ENCODE results near the gene TBC1D22A. TPM values are rescaled to one million over a fixed set of nuclear protein-coding genes. Genes with fewer than 3 reads are reported as not detected.

The TBC1D22A gene
- total RNA-seq, 2 donors from 2014 or later: 29.5 to 34.8 TPM

DNA sequence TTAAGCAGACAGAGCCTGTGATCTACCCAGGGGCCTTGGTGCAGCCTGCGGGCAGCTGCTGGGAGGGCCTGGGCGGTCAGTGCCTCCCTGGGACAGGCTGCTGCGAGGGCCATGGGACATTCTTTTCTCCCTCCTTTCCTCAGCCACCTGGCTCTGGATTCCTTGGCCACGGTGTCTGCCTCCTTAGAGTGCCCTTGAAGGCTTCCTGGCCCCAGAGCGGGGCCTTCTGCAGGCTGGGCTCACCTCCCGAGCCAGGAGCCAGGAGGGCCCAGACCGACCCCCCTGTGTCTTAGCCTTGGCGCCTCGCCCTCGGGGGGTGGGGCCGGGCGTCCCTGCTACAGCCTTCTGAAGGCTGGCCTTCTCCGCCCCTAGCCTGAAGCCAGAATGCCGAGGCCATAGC lies 231.2 kb downstream of the TBC1D22A start:
- no peak for DNase-seq

GRCh38 chr22:46994265-46994664 lies 231.8 kb downstream of the TBC1D22A start:
- Mint-ChIP-seq H3K27ac (no peak overlapping the region), H3K4me1 (ENCODE audit: low read depth) (peaks cover under 1% of the 10 kb centered on the region), H3K9me3 (no peaks in the 10 kb centered on the region), H3K36me3 (ENCODE audit: insufficient read depth in 2 of 2) (no peaks in the 10 kb centered on the region), H3K27me3 (ENCODE audit: low read depth) (no peaks in the 10 kb centered on the region), H3K4me3 (no peak overlapping the region)
- DNase-seq (no peak), ATAC-seq (replicated peaks in 1 of 2) (no peak)

More for the DNA sequence above, 231.2 kb downstream of the TBC1D22A start:
- Mint-ChIP-seq H3K36me3 (ENCODE audit: insufficient read depth in 2 of 2) (no peaks in the 10 kb centered on the region), H3K27me3 (ENCODE audit: low read depth) (no peaks in the 10 kb centered on the region), H3K9me3 (no peaks in the 10 kb centered on the region), H3K27ac (no peak overlapping the region), H3K4me3 (no peak overlapping the region), H3K4me1 (ENCODE audit: low read depth) (no peaks in the 10 kb centered on the region)
- no peak for ATAC-seq (replicated peaks in 1 of 2)

- DNase-seq: no peak
- no peak overlapping the region for H3K27ac Mint-ChIP-seq
- ATAC-seq (replicated peaks in 1 of 2): no peak
- H3K27me3 Mint-ChIP-seq (ENCODE audit: low read depth): no peaks in the 10 kb centered on the region
- peaks cover 7% of the 10 kb centered on the region for H3K4me1 Mint-ChIP-seq (ENCODE audit: low read depth)
- H3K36me3 Mint-ChIP-seq (ENCODE audit: insufficient read depth in 2 of 2): no peaks in the 10 kb centered on the region
- no peak overlapping the region for H3K4me3 Mint-ChIP-seq
- no peaks in the 10 kb centered on the region for H3K9me3 Mint-ChIP-seq
Observed at GRCh38 chr22:46994983-46995382, 232.5 kb downstream of the TBC1D22A start.

DNA sequence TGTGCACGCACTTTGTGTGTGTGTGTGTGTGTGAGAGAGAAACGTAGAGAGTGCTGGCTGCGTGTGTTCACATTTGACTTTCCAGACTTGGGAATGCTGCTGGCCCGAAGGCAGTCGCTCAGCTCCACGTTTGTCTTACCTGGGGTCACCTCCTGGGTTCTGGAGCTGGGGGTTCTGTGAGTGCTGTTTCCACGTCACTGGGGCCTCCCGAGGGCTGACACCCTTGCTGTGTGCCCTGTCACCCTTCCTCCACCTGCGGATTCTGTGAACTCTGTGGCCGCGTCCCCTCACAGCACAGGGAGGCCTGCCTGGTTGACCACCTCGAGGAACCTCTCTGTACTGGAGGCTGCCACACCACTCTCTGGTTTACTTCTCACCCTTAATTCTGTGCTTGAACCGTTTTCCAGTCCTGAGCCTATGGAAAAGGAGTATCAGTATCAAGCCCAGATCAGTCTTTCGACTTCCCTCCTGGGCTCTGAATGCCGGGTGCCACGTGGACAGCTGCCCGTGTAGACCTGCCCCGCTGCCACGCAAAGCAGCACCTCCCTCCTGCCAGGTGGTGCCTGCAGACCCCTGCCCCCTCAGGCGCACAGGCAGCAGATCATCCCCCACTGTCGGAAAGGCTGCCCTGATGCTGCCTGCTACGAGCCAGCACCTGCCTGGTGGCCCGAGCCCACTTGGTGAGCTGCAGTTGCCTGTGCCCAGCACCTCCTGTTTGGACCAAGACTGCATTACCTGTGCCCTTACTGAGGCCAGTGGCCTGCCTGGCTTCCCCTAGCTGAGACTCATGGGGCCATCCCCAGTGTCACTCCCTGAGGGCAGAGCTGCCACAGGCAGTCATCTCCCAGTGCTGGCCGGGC lies 233.3 kb downstream of the TBC1D22A start:
- Mint-ChIP-seq H3K9me3 (no peaks in the 10 kb centered on the region), H3K27ac (no peak overlapping the region), H3K4me1 (ENCODE audit: low read depth) (peaks cover 14% of the 10 kb centered on the region), H3K27me3 (ENCODE audit: low read depth) (no peaks in the 10 kb centered on the region), H3K4me3 (no peak overlapping the region), H3K36me3 (ENCODE audit: insufficient read depth in 2 of 2) (peaks cover 0 to 1% of the 10 kb centered on the region in 2 donors)
- no peak for DNase-seq
- ATAC-seq (replicated peaks in 1 of 2): no peak

DNA sequence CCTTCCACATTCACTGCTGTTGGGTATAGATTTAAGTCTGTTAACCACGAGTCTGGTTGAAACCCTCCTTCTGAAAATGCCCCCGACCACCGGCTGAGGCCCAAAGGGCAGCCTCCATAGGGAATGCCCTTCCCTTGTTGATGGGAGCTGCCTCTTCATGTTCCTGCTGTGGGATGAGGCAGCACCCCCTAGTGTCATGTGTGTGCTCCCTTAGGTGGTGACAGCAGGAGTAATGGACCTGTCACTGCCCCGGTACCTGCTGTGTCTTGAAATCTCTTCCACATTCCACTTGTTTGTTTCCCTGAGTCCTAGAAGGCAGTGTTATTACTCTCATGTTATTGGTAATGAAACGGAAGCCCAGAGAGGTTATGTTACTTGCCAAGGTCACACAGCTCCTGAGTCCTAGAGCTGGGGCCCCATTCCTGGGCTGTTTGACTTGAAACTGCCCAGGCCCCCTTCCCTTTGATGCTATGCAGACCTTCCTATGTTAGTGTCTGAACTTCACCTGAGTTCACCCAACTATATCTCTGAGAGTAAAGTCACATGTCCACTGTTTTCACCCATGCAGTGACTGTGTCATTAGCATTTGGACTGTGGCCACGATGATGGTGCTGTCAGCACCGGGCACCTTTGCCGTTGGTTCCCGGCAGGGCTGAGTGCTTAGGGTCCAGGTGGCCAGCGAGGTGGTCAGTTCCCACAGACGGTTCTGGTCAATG lies 234.3 kb downstream of the TBC1D22A start:
- Mint-ChIP-seq H3K9me3 (no peaks in the 10 kb centered on the region), H3K27me3 (ENCODE audit: low read depth) (no peaks in the 10 kb centered on the region), H3K4me1 (ENCODE audit: low read depth) (peaks cover 16% of the 10 kb centered on the region), H3K27ac (no peak overlapping the region), H3K36me3 (ENCODE audit: insufficient read depth in 2 of 2) (peaks cover 0 to 1% of the 10 kb centered on the region in 2 donors), H3K4me3 (no peak overlapping the region)
- DNase-seq (no peak), ATAC-seq (replicated peaks in 1 of 2) (no peak)

DNA sequence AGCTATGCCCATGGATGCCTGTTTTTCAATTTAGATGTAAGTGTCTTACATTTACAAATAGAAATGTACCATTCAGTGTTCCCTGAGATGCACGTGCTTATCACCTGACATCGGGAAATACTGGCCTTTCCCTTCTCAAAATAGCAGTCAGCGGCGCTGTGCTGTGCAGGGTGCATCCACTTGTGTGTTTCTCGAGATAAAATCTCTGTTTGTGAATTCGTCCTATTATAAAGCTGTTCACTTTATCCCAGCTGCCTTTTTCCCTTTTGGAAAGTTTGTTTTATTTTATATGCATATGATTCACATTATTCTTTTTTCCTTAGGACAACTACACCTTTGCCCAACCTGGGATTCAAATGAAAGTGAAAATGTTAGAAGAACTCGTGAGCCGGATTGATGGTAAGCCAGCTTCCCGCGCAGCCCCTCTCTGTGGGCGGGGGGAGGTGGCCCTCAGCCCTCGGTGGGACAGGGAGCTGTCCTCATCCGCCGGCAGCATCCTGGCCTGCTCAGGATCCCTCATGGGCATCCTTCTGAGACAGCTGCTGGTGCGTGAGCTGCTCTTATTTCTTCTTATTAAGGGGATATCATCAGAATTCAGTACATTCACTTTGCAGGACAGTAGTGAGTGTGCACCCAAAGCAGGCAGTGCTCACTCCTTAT lies 235.0 kb downstream of the TBC1D22A start:
- no peak for DNase-seq
- ATAC-seq (replicated peaks in 1 of 2): no peak
- Mint-ChIP-seq H3K36me3 (ENCODE audit: insufficient read depth in 2 of 2) (peaks cover 0 to 1% of the 10 kb centered on the region in 2 donors), H3K4me3 (no peak overlapping the region), H3K4me1 (ENCODE audit: low read depth) (peaks cover 16% of the 10 kb centered on the region), H3K27ac (no peak overlapping the region), H3K27me3 (ENCODE audit: low read depth) (no peaks in the 10 kb centered on the region), H3K9me3 (no peaks in the 10 kb centered on the region)

GRCh38 chr22:46998331-46998730 lies 235.9 kb downstream of the TBC1D22A start:
- Mint-ChIP-seq H3K27ac (no peak overlapping the region), H3K4me1 (ENCODE audit: low read depth) (peaks cover 16% of the 10 kb centered on the region), H3K27me3 (ENCODE audit: low read depth) (no peaks in the 10 kb centered on the region), H3K9me3 (no peaks in the 10 kb centered on the region), H3K4me3 (no peak overlapping the region), H3K36me3 (ENCODE audit: insufficient read depth in 2 of 2) (peaks cover 0 to 1% of the 10 kb centered on the region in 2 donors)
- DNase-seq (no peak), ATAC-seq (replicated peaks in 1 of 2) (no peak)

GRCh38 chr22:47000256-47000655 lies 237.8 kb downstream of the TBC1D22A start:
- Mint-ChIP-seq H3K27me3 (ENCODE audit: low read depth) (no peaks in the 10 kb centered on the region), H3K36me3 (ENCODE audit: insufficient read depth in 2 of 2) (peaks cover 0 to 1% of the 10 kb centered on the region in 2 donors), H3K4me3 (peak overlapping the region; percentile 59 to 82), H3K9me3 (no peaks in the 10 kb centered on the region), H3K27ac (peak overlapping the region; percentile 91), H3K4me1 (ENCODE audit: low read depth) (peaks cover 16% of the 10 kb centered on the region)
- ATAC-seq (replicated peaks in 1 of 2): peak; percentile 38 to 62
- DNase-seq: no peak

- H3K4me3 Mint-ChIP-seq: peak overlapping the region in 1 of 2 donors; percentile 4
- H3K27me3 Mint-ChIP-seq (ENCODE audit: low read depth): no peaks in the 10 kb centered on the region
- H3K9me3 Mint-ChIP-seq: no peaks in the 10 kb centered on the region
- DNase-seq (peak in 1 of 2 donors; percentile 10), ATAC-seq (replicated peaks in 1 of 2) (peak; percentile 77 to 78)
- H3K4me1 Mint-ChIP-seq (ENCODE audit: low read depth): peaks cover 16% of the 10 kb centered on the region
- peak overlapping the region; percentile 91 for H3K27ac Mint-ChIP-seq
- peaks cover 0 to 1% of the 10 kb centered on the region in 2 donors for H3K36me3 Mint-ChIP-seq (ENCODE audit: insufficient read depth in 2 of 2)
Observed at GRCh38 chr22:47000888-47001287, 238.4 kb downstream of the TBC1D22A start.

GRCh38 chr22:47001288-47001687 lies 238.8 kb downstream of the TBC1D22A start:
- peak; percentile 63 to 74 for ATAC-seq (replicated peaks in 1 of 2)
- H3K36me3 Mint-ChIP-seq (ENCODE audit: insufficient read depth in 2 of 2): peaks cover 0 to 1% of the 10 kb centered on the region in 2 donors
- peak overlapping the region in 1 of 2 donors; percentile 4 for H3K4me3 Mint-ChIP-seq
- H3K27ac Mint-ChIP-seq: no peak overlapping the region
- no peaks in the 10 kb centered on the region for H3K27me3 Mint-ChIP-seq (ENCODE audit: low read depth)
- peak in 1 of 2 donors; percentile 18 for DNase-seq
- peaks cover 16% of the 10 kb centered on the region for H3K4me1 Mint-ChIP-seq (ENCODE audit: low read depth)
- H3K9me3 Mint-ChIP-seq: no peaks in the 10 kb centered on the region

GRCh38 chr22:47002692-47003091 lies 240.2 kb downstream of the TBC1D22A start:
- ATAC-seq (replicated peaks in 1 of 2): no peak
- Mint-ChIP-seq H3K9me3 (no peaks in the 10 kb centered on the region), H3K27ac (no peak overlapping the region), H3K27me3 (ENCODE audit: low read depth) (no peaks in the 10 kb centered on the region), H3K4me1 (ENCODE audit: low read depth) (peaks cover 16% of the 10 kb centered on the region), H3K4me3 (no peak overlapping the region), H3K36me3 (ENCODE audit: insufficient read depth in 2 of 2) (peaks cover 0 to 1% of the 10 kb centered on the region in 2 donors)
- no peak for DNase-seq

- no peak overlapping the region for H3K4me3 Mint-ChIP-seq
- ATAC-seq (replicated peaks in 1 of 2) (no peak), DNase-seq (no peak)
- peaks cover 2% of the 10 kb centered on the region for H3K4me1 Mint-ChIP-seq (ENCODE audit: low read depth)
- no peak overlapping the region for H3K27ac Mint-ChIP-seq
- no peaks in the 10 kb centered on the region for H3K36me3 Mint-ChIP-seq (ENCODE audit: insufficient read depth in 2 of 2)
- no peaks in the 10 kb centered on the region for H3K27me3 Mint-ChIP-seq (ENCODE audit: low read depth)
- no peaks in the 10 kb centered on the region for H3K9me3 Mint-ChIP-seq
Observed at GRCh38 chr22:47005506-47006408, 243.3 kb downstream of the TBC1D22A start.

All from activated T-cell treated with anti-CD3 and anti-CD28 coated beads, Interleukin-2, amount 50 U/mL, for 72 hours (primary cell).